Endothelial cell (in vitro differentiated cells): ENCODE measurements around the gene GLA. TPM values are rescaled to one million over a fixed set of nuclear protein-coding genes. Genes with fewer than 3 reads are reported as not detected.

ENCODE experiments used
- DNase-seq: peaks from one replicate; pipeline ENCODE4 v3.0.0; 2021; ENCODE audit warnings: low spot score
- H3K27ac Mint-ChIP-seq: one replicate; pipeline ENCODE4 v1.8.0; 2021; ENCODE audit warnings: mixed read lengths, inconsistent platforms; ENCODE audit not compliant: unreplicated experiment
- H3K27me3 Mint-ChIP-seq: one replicate; pipeline ENCODE4 v1.8.0; 2021; ENCODE audit warnings: mild to moderate bottlenecking, moderate library complexity, mixed read lengths, inconsistent platforms; ENCODE audit not compliant: unreplicated experiment
- H3K36me3 Mint-ChIP-seq: one replicate; pipeline ENCODE4 v1.8.0; 2021; ENCODE audit warnings: mild to moderate bottlenecking, low read depth, mixed read lengths, inconsistent platforms; ENCODE audit not compliant: unreplicated experiment
- H3K4me1 Mint-ChIP-seq: one replicate; pipeline ENCODE4 v1.8.0; 2021; ENCODE audit warnings: mild to moderate bottlenecking, mixed read lengths, inconsistent platforms; ENCODE audit not compliant: unreplicated experiment
- H3K4me3 Mint-ChIP-seq: one replicate; pipeline ENCODE4 v1.8.0; 2021; ENCODE audit warnings: mild to moderate bottlenecking, mixed read lengths, inconsistent platforms; ENCODE audit not compliant: unreplicated experiment
- H3K9me3 Mint-ChIP-seq: one replicate; pipeline ENCODE4 v1.8.0; 2021; ENCODE audit warnings: mixed read lengths, inconsistent platforms; ENCODE audit not compliant: unreplicated experiment
- CTCF ChIP-seq: fragments of 200-600 bp; sonication (generic); IDR thresholded peaks from one replicate; pipeline ENCODE4 v1.5.0; 2021; ENCODE audit warnings: antibody characterized with exemption; ENCODE audit not compliant: unreplicated experiment
- total RNA-seq: library from RNA; stranded (reverse); fragmentation: NEBNext Ultra II Directional; extraction: Animal tissue kit (Norgen Biotek cat#: 25700); gene quantifications from one replicate; pipeline ENCODE4 v1.2.1, GENCODE V29; 2021; ENCODE audit not compliant: unreplicated experiment

Gene GLA
- total RNA-seq, 1 donor from 2014 or later, result 37.8 TPM

- Mint-ChIP-seq H3K36me3 (no peaks in the 10 kb centered on the region), H3K27me3 (no peaks in the 10 kb centered on the region), H3K27ac (no peak overlapping the region)
Measured at GRCh38 chrX:101362116-101362515, 45.6 kb downstream of the GLA start.

GRCh38 chrX:101360390-101360789 is 47.3 kb downstream of the GLA start:
- Mint-ChIP-seq H3K27me3 (no peaks in the 10 kb centered on the region), H3K27ac (no peak overlapping the region), H3K36me3 (no peaks in the 10 kb centered on the region), H3K4me3 (no peak overlapping the region), H3K9me3 (no peaks in the 10 kb centered on the region), H3K4me1 (peaks cover 3% of the 10 kb centered on the region)
- TF ChIP-seq CTCF, result no peak
- DNase-seq, result no peak

More at GRCh38 chrX:101362116-101362515, 45.6 kb downstream of the GLA start:
- H3K4me3 Mint-ChIP-seq, result no peak overlapping the region
- peaks cover 3% of the 10 kb centered on the region for H3K4me1 Mint-ChIP-seq
- H3K9me3 Mint-ChIP-seq, result no peaks in the 10 kb centered on the region
- DNase-seq, result no peak
- TF ChIP-seq CTCF, result no peak

- H3K36me3 Mint-ChIP-seq, result no peaks in the 10 kb centered on the region
- H3K4me3 Mint-ChIP-seq, result no peak overlapping the region
- no peak overlapping the region for H3K27ac Mint-ChIP-seq
- no peaks in the 10 kb centered on the region for H3K9me3 Mint-ChIP-seq
- peaks cover 3% of the 10 kb centered on the region for H3K4me1 Mint-ChIP-seq
- H3K27me3 Mint-ChIP-seq, result no peaks in the 10 kb centered on the region
- DNase-seq, result no peak
- TF ChIP-seq CTCF, result no peak
Measured at GRCh38 chrX:101359966-101360365, 47.8 kb downstream of the GLA start.

GRCh38 chrX:101357166-101357795 is 50.4 kb downstream of the GLA start:
- H3K4me1 Mint-ChIP-seq, result peaks cover 7% of the 10 kb centered on the region
- no peaks in the 10 kb centered on the region for H3K9me3 Mint-ChIP-seq
- DNase-seq, result no peak
- TF ChIP-seq CTCF, result peak; percentile 60
- H3K36me3 Mint-ChIP-seq, result no peaks in the 10 kb centered on the region
- H3K4me3 Mint-ChIP-seq, result no peak overlapping the region
- H3K27me3 Mint-ChIP-seq, result no peaks in the 10 kb centered on the region
- no peak overlapping the region for H3K27ac Mint-ChIP-seq

- H3K27ac Mint-ChIP-seq, result no peak overlapping the region
- no peak for TF ChIP-seq CTCF
- no peaks in the 10 kb centered on the region for H3K9me3 Mint-ChIP-seq
- H3K27me3 Mint-ChIP-seq, result no peaks in the 10 kb centered on the region
- H3K36me3 Mint-ChIP-seq, result peaks cover 3% of the 10 kb centered on the region
- DNase-seq, result no peak
- H3K4me3 Mint-ChIP-seq, result peak overlapping the region; percentile 89
- H3K4me1 Mint-ChIP-seq, result peaks cover 11% of the 10 kb centered on the region
Measured at GRCh38 chrX:101349193-101349562, 58.5 kb downstream of the GLA start.
